Mononuclear cell (primary cell): ENCODE data around the gene NBPF10. TPM values are rescaled to one million over a fixed set of nuclear protein-coding genes. Genes with fewer than 3 reads are reported as not detected.
"Not testable (repeated sequence)": the region's sequence is repeated elsewhere in the genome, so short reads cannot be mapped to it uniquely, and the experiment has no call there.

Source experiments
- H3K27me3 ChIP-seq: 2 replicates; pipeline ENCODE4 v1.6.0; 2011; ENCODE audit warnings: low read length, control low read depth; ENCODE audit not compliant: insufficient read depth
- H3K4me1 ChIP-seq: 2 replicates; pipeline ENCODE4 v1.5.1; 2011; ENCODE audit warnings: mild to moderate bottlenecking, low read length, control low read depth; ENCODE audit not compliant: insufficient read depth
- H3K4me3 ChIP-seq: 2 replicates; pipeline ENCODE4 v1.5.1; 2011; ENCODE audit warnings: mild to moderate bottlenecking, low read length, moderate library complexity
- H3K9me3 ChIP-seq: 2 replicates; pipeline ENCODE4 v1.5.1; 2011; ENCODE audit warnings: low read depth, mild to moderate bottlenecking, control low read depth, low read length
- total RNA-seq: library from RNA; depleted of rRNA; stranded (reverse); fragments of >200 nt; gene quantifications from one replicate; pipeline ENCODE4 v1.2.3, GENCODE V29; 2012

The NBPF10 gene, protein sequence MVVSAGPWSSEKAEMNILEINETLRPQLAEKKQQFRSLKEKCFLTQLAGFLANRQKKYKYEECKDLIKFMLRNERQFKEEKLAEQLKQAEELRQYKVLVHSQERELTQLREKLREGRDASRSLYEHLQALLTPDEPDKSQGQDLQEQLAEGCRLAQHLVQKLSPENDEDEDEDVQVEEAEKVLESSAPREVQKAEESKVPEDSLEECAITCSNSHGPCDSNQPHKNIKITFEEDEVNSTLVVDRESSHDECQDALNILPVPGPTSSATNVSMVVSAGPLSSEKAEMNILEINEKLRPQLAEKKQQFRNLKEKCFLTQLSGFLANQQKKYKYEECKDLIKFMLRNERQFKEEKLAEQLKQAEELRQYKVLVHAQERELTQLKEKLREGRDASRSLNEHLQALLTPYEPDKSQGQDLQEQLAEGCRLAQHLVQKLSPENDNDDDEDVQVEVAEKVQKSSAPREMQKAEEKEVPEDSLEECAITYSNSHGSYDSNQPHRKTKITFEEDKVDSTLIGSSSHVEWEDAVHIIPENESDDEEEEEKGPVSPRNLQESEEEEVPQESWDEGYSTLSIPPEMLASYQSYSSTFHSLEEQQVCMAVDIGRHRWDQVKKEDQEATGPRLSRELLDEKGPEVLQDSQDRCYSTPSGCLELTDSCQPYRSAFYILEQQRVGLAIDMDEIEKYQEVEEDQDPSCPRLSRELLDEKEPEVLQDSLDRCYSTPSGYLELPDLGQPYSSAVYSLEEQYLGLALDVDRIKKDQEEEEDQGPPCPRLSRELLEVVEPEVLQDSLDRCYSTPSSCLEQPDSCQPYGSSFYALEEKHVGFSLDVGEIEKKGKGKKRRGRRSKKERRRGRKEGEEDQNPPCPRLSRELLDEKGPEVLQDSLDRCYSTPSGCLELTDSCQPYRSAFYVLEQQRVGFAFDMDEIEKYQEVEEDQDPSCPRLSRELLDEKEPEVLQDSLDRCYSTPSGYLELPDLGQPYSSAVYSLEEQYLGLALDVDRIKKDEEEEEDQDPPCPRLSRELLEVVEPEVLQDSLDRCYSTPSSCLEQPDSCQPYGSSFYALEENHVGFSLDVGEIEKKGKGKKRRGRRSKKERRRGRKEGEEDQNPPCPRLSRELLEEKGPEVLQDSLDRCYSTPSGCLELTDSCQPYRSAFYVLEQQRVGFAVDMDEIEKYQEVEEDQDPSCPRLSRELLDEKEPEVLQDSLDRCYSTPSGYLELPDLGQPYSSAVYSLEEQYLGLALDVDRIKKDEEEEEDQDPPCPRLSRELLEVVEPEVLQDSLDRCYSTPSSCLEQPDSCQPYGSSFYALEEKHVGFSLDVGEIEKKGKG (N-terminal part only)
- total RNA-seq, result 3.3 TPM

GRCh38 chr1:146144465-146144864, at the start of gene NBPF10:
NBPF10 (minus strand) TSS chr1:146144804; CDS start chr1:146144769, 35 bp downstream.
- not testable (repeated sequence) for H3K4me3 ChIP-seq, H3K4me1 ChIP-seq, H3K9me3 ChIP-seq, H3K27me3 ChIP-seq

- H3K4me3 ChIP-seq, H3K4me1 ChIP-seq, H3K27me3 ChIP-seq, H3K9me3 ChIP-seq: not testable (repeated sequence)
These were observed 29.9 kb upstream of the NBPF10 start for GRCh38 chr1:146174531-146174930.

GRCh38 chr1:146167740-146168139, 23.1 kb upstream of the NBPF10 start:
- H3K4me3 ChIP-seq, H3K4me1 ChIP-seq, H3K9me3 ChIP-seq, H3K27me3 ChIP-seq: not testable (repeated sequence)

- not testable (repeated sequence) for H3K9me3 ChIP-seq, H3K4me1 ChIP-seq, H3K27me3 ChIP-seq, H3K4me3 ChIP-seq
These were observed 22.7 kb upstream of the NBPF10 start for GRCh38 chr1:146167273-146167672.

Other genes with a start within 250 kb of the NBPF10 start
- 0.21 TPM for gene ITGA10, start 234.8 kb downstream of the NBPF10 start, total RNA-seq
- 6.1 TPM for gene PEX11B, start 226.1 kb downstream of the NBPF10 start, total RNA-seq
- 98.2 TPM for gene RBM8A, start 217.3 kb downstream of the NBPF10 start, total RNA-seq
- gene LIX1L, start 186.8 kb downstream of the NBPF10 start, total RNA-seq, result 15.1 TPM
- 0.42 TPM for gene ANKRD34A, start 180.2 kb downstream of the NBPF10 start, total RNA-seq
- gene POLR3GL, start 180.1 kb downstream of the NBPF10 start, total RNA-seq, result 12.7 TPM
- 2,317 TPM for gene TXNIP, start 148.2 kb downstream of the NBPF10 start, total RNA-seq
- gene HJV, start 123.1 kb downstream of the NBPF10 start, total RNA-seq, result not detected
- 35.2 TPM for gene NOTCH2NLA, start 84.2 kb upstream of the NBPF10 start, total RNA-seq